Raji (cell line): ENCODE measurements around the gene SRSF1.

ENCODE experiments used
- POLR2A ChIP-seq: IDR thresholded peaks from 2 replicates; pipeline ENCODE4 v1.6.1; 2011; ENCODE audit warnings: low read depth, low read length, control low read depth; ENCODE audit not compliant: insufficient read depth

The SRSF1 gene

DNA sequence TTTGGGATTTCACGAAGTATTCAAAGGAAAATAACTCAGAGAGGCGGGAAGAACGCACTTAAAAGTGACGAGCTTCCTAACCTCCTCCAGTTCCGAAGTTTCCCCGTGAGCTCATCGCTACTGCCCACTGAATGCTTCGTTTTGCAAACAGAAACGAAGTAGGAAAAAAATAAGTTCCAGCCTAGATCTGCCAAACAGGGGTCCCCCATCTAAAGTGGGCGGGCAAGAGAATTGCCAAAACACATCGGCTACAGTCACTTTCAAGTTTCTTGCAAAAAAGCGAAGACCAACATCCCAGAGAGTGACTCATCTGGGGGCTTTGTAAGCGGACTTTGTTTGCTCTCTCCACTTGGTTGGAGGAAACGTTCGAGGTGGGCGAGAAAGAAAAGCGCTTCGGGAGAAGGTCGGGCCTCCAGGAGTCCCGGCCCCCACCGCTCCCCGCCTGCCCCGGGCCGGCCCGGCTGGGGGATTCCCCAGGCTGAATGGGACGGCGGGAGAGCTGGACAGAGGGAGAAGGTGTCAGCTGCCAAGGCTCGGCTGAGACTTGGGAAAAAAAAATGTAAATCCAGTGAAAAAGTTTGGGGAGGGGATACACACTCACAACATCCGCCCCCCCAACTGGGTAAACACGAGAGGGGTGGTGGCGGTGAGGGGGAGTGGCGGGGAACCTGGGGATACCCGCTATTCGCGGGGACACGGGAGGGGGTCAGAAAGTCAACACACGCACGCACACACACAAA is 20.0 kb downstream of the SRSF1 start:
- no peak for TF ChIP-seq POLR2A

DNA sequence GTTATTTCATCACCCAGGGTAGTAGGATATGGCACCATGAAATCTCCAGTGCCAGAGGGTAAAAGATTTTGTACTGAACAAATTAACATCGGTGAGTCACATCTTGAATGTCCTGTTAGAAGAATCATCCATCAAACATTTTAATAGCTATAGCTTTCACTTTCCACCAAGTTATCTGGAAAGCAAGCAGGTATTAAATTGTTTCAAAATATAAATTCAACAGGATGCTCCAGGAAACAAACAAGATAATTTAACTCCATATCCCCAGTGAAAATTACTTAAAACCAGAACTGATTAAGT is 21.4 kb downstream of the SRSF1 start:
- no peak for TF ChIP-seq POLR2A

DNA sequence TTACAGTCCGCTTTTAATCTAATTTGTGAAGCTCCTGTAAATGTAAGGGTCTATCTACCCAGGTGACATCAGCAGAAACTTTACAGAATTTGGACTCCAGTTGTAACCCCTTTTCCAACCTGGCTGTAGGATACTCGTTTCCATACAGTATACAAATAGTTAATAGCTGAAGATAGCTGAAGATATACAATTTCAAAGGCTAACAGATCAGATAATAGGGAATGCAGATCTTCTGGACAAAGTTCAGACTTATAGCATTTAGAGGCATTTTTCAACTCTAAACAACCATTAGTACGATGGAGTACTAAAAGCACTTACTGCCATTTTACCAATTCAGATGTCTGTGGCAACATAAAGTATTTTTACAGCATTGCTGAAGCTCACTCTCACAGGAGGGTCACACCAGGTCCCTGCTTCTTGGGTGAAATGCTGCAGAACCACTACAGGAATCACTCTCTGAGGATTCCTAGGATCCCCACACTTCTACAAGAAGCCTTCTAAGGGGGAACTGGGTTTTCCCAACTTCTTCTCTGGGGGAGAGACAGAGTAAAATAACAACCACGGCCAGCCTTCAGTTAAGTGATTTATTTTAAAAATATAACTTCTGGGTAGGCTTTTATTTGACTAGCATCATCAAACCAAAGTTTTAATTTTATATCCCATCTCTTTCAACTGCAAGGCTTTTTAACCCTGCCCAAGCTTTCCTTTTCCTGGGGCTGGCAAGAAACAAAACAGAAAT is 21.9 kb downstream of the SRSF1 start:
- TF ChIP-seq POLR2A, result no peak

DNA sequence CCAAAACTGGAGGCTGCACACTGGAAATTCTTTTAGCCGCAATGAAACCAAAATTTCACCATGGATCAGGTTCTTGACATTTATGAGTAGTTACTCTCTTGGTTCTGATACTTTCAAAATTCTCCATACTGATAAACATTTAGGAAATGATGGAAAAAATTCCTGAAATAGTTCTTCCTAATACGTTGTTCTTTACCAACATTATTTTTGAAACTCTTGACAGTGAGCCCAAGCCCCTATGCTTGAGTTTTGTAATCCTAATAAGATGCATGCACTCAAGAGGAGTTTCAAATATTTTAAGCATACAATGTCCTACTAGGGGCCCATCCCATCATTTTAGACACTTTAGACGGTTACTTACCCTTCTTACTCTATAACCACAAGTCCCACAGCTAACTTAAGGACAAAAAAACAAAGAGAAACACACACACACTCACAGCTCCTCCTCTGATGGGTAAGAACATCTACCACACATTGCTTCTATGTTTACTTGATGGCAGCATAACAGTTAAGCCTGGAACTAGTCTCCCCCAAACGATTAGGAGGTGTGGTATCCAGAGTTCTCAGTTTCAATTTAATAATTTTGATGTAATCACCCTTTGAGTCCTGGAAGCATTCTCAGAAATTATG is 22.7 kb downstream of the SRSF1 start:
- TF ChIP-seq POLR2A, result no peak

DNA sequence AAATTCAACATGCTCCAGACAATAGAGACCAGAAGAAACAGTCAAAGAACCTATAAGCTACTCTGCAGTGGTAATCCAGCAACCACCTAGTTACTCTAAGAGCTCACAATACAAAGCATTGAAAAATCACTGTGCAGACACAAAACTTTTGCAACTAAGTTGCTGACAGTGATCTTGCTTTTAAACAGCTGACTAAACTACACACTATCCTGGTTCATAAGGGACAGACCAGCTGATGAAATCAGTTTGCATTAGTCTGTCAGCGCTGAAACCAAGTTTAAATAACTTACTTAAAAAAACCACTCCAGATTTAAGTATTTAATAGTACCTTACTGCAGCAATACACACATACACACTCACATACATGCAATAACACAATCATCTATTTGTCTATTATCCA is 23.6 kb downstream of the SRSF1 start:
- TF ChIP-seq POLR2A, result no peak

DNA sequence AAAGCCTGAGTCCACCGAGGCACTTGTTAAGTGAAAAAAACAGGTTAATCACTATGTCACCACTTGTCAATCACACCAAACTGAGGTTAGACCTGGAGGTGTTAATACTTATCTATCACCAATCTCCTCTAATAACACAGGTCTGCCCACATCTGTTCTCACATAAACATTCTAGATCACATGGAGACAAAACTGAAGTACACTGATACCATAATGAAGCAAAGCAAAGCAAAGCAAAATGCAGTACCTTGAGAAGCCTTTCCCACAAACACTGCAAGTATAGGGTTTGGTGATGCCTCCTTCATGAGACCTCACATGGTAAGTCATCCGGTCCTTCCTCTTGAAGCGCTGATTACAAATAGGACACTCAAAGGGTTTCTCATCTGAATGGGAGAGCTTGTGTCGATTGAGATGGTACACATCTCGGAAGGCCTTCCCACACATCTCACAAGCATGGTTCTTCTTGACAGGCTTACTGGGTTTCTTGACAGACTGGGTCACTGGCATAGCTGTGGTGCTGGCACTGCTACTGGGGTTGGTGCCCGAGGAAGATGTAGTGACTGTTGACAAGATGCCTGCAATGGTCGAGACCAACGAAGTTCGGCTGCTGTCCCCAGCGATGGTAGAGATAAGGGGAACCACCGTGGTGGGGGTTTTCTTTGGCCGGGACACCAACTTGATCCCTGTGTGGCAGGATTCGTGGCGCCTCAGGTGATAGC is 24.4 kb downstream of the SRSF1 start:
- TF ChIP-seq POLR2A, result no peak

DNA sequence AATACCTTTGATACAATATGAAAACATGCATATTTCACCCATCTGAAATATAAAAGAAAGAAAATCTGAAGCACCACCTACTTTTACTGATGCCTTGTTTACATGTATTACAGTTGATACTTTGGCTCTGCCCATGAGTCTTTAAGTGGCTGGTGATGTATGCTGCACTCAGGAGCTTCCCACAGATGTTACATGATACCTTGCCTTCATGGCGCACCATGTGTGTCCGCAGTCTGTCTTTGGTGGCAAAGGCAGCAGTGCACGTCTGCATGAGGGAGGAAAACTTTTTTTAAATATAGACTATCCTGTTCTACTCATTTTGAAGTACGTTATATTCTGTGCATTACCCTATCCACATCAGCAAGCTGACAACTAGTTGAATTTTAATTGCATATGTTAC is 26.5 kb downstream of the SRSF1 start:
- TF ChIP-seq POLR2A, result no peak

DNA sequence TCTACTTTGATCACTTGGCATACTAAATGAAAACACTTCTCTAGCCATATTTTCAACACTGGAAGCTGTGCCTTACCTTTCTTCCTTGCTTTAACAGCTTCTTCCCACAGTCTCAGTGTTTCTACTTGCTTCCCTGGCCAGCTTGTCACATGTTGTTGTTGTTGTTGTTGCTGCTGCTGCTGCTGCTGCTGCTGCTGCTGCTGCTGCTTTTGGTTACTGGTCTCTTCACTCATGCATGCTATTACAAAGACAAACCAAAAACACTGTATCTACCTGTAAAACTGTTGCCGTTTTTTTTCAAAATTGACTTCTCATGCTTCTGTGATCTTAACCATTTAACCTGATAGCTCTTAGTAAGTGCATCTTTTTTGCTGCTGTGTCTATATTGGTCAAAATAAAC is 28.0 kb downstream of the SRSF1 start:
- TF ChIP-seq POLR2A, result no peak

DNA sequence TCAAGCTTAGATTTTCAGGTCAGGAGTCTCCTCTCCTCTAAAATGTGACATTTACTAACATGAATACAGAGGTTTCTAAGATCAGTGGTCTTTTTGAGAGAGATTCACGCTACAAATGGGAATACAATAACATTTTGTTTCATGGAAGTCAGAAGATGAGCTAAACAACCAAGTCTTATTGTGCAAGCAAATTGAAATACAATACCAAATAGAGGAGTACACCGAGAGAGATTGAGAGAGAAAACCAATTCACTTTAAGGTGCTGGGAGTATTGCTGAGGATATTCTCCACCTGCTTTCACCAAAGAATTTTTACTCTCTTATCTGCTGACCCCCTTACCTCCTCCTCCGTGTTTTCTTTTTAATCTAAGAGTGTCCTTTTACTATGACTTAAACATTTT is 30.5 kb downstream of the SRSF1 start:
- TF ChIP-seq POLR2A, result no peak

DNA sequence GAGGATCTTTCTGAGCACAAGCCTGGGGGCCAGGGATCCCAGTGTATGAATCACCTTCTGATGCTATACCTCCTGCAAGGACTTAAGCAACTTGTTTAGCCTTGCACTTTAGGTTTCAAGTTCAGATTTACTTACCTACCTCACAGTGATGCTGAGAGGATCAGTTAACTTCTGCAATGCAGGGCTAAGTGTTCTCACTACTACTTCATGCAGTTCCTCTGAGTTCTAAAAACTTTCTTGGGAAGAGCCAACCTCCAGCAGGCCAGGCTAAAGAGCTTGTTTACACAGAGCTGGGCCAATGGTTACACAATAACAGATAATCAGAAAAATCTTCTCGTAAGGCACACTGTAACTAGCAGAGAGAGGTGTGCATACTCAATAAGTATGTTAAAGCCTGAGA is 32.0 kb downstream of the SRSF1 start:
- TF ChIP-seq POLR2A, result no peak

DNA sequence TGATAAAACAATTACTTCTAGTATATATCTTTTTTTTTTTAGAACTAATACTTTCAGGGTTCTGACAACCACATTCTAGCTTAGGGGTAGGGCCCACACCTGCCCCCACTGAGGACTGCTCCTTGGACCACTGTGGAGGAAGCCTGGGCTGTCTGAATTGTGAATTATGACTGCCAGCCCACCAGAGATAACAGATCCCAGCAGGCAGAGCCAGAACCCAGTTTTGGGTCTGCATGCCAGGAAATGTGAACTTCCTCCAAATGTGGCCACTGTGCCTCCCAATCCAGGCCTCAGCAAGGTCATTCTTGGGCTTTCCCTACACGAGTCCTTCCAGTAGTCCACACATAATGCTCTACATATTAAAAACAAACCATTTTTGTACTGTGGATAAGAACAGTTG is 34.9 kb downstream of the SRSF1 start:
- TF ChIP-seq POLR2A, result no peak

DNA sequence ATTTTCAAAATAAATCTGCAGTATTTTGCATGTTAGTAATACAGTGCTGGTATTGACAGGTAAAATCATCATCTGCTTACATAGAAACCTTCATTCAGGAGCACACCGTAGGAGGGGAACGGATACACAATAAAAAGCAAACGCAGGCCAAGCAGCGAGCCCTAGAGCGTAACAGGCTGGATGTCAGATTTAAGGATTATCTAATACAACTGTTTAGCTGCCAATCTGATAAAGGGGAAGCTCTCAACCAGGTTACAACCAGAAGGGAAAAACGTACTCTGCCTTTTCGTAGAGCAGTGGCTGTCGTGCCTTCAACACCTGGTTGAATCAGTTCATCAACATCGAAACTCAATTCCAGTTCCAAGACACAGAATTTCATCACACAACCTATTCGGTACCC is 35.5 kb downstream of the SRSF1 start:
- TF ChIP-seq POLR2A, result no peak

DNA sequence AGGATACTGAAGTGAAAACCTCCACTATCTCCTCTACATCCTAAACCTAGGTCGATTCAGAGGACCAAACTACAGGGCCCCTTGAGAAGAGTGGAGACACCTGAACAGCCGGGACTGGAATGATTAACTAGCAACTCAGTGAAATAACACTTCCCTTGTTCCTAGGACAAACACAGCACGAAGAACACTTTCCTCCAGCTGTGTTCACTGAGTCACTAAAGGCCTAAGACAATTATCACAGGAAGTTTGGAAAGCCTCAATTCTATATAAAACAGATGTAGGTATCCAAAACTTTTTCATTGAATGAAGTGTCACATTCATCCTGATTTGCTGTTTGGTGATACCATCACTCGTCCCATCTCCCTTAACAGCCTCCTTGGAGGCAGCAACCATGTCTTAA is 36.3 kb downstream of the SRSF1 start:
- TF ChIP-seq POLR2A, result no peak

DNA sequence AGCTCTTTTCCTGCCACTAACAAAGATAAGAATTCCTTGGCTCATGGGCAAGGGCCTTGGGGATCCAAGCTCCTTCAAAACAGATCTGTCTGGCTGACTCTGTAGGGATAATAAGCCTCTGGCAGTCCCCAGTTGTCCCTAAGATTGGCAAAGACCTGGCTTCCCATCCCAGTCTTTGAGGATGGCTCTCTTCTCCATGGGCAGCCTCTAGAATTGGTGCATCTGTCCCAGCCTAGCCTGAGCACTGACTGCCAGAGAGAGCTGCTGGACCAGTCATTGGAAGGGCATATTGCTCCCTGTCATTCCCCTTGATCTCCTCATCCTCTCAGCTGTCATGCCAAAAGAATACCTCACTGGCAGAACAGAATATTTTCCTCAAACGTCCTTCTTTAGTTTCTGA is 38.6 kb downstream of the SRSF1 start:
- no peak for TF ChIP-seq POLR2A

DNA sequence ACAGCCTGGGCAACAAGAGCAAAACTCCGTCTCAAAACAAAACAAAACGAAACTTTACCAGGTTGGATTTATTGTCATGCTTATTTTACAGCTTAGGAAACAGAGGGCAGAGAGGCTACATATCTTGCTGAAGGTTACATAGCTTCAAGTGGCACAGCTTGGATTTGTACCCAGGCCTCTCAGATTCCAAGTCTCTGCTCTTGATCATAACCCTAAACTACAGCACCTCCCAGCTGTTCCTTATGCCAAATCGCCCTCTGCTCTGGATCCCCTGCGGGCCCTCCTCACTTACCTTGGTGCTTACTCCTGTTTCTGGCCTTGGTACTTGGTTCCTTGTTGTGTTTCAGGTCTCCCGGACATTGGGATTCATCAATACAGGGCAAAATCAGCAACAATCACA is 40.2 kb downstream of the SRSF1 start:
- TF ChIP-seq POLR2A, result no peak

DNA sequence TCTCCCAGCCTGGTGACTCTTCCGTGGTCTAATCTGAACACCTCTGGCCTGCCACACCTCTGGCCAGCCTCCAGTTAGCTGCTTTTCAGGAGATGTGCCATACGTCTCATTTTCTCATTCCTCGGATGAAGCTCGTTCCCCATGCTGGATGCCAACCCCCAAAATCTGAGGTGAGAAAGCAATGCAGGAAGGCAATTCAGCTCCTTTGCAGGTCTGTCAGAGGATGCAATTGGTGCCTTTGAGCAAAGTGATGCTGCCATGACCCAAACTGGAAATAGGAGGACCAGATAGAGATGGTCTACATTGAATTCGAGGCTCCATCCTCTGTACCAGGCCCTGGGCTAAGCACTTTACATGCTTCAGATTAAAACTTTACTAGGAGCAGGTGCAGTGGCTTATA is 40.8 kb downstream of the SRSF1 start:
- TF ChIP-seq POLR2A, result no peak
